IMR-90 (cell line): ENCODE data around the gene GRIN1. TPM values are rescaled to one million over a fixed set of nuclear protein-coding genes. Genes with fewer than 3 reads are reported as not detected.
A peak's percentile ranks its signal among the peaks of the same experiment; 100 is the strongest.

Experiments
- ATAC-seq: fragments of 200-7000 bp; cut with Tn5 transposase; 2 replicates; pipeline ENCODE4 v1.9.1; 2020; ENCODE audit warnings: low read depth, mild to moderate bottlenecking, moderate library complexity
- Bru-seq: library from RNA; stranded (reverse); fragments of 400-500 nt; gene quantifications from one replicate; lab custom pipeline; 2021; lab: Mats Ljungman, UMichigan
- BruChase-seq, 2 experiments: library from RNA; stranded (reverse); fragments of 400-500 nt; gene quantifications; one replicate each; lab custom pipeline; 2021; lab: Mats Ljungman, UMichigan
- BruUV-seq: library from RNA; stranded (reverse); fragments of 400-500 nt; replicated peaks from 2 replicates; lab custom pipeline; 2021; lab: Mats Ljungman, UMichigan
- CTCF ChIA-PET: fragments of 300-600 bp; formaldehyde crosslinking; extraction: SDS; loops from one replicate; lab custom pipeline; 2021; ENCODE audit warnings: antibody characterized with exemption; lab: Yijun Ruan, JAX
- POLR2A ChIA-PET: fragments of 300-600 bp; sonication (Branson Sonifier 250); formaldehyde crosslinking; loops from one replicate; lab custom pipeline; 2022; ENCODE audit warnings: antibody characterized with exemption; ENCODE audit not compliant: unreplicated experiment; lab: Charles Lee
- DNase-seq: peaks from one replicate; pipeline ENCODE4 v3.0.0; 2013
- H2AFZ ChIP-seq: replicated peaks from 2 replicates; pipeline ENCODE3; 2013; ENCODE audit warnings: low read length, mild to moderate bottlenecking; ENCODE audit not compliant: poor library complexity
- H2AK5ac ChIP-seq: 2 replicates; pipeline ENCODE4 v1.6.1; 2013; ENCODE audit warnings: low read depth, low read length, inconsistent platforms
- H2AK9ac ChIP-seq: replicated peaks from 2 replicates; pipeline ENCODE3; 2013; ENCODE audit warnings: mild to moderate bottlenecking, low read depth, low read length, moderate library complexity; ENCODE audit not compliant: poor library complexity
- H2BK120ac ChIP-seq: 2 replicates; pipeline ENCODE4 v1.6.1; 2013; ENCODE audit warnings: low read depth, low read length, inconsistent platforms
- H2BK15ac ChIP-seq: 3 replicates; pipeline ENCODE4 v1.6.1; 2013; ENCODE audit warnings: low read depth, low read length, inconsistent platforms
- H2BK20ac ChIP-seq: 2 replicates; pipeline ENCODE4 v1.6.1; 2013; ENCODE audit warnings: low read depth, mild to moderate bottlenecking, inconsistent platforms, low read length, moderate library complexity
- H2BK5ac ChIP-seq: 2 replicates; pipeline ENCODE4 v1.6.1; 2013; ENCODE audit warnings: mild to moderate bottlenecking, low read depth, low read length, inconsistent platforms; ENCODE audit not compliant: poor library complexity, severe bottlenecking
- H3K14ac ChIP-seq: replicated peaks from 2 replicates; pipeline ENCODE4 v1.6.1; 2013; ENCODE audit warnings: low read depth, low read length, inconsistent platforms
- H3K18ac ChIP-seq: 2 replicates; pipeline ENCODE4 v1.6.1; 2013; ENCODE audit warnings: low read depth, low read length, control low read depth
- H3K23ac ChIP-seq: 2 replicates; pipeline ENCODE4 v1.6.1; 2013; ENCODE audit warnings: low read depth, low read length, inconsistent platforms
- H3K27ac ChIP-seq: 2 replicates; pipeline ENCODE4 v1.5.1; 2013; ENCODE audit warnings: mild to moderate bottlenecking, control low read depth, low read length; ENCODE audit not compliant: insufficient read depth
- H3K27me3 ChIP-seq: 2 replicates; pipeline ENCODE4 v1.6.1; 2013; ENCODE audit warnings: low read length; ENCODE audit not compliant: control insufficient read depth, insufficient read depth
- H3K36me3 ChIP-seq: 2 replicates; pipeline ENCODE4 v1.6.1; 2013; ENCODE audit warnings: low read length, mixed read lengths; ENCODE audit not compliant: control insufficient read depth, insufficient read depth
- H3K4ac ChIP-seq: 2 replicates; pipeline ENCODE4 v1.6.1; 2013; ENCODE audit warnings: low read depth, low read length, inconsistent platforms
- H3K4me1 ChIP-seq: 2 replicates; pipeline ENCODE4 v1.6.1; 2013; ENCODE audit warnings: low read length, mixed read lengths; ENCODE audit not compliant: control insufficient read depth, insufficient read depth
- H3K4me2 ChIP-seq: 2 replicates; pipeline ENCODE4 v1.6.1; 2013; ENCODE audit warnings: low read depth, mild to moderate bottlenecking, control low read depth, low read length, moderate library complexity
- H3K4me3 ChIP-seq: 2 replicates; pipeline ENCODE4 v1.5.1; 2013; ENCODE audit warnings: low read depth, mild to moderate bottlenecking, control low read depth, low read length, moderate library complexity; ENCODE audit not compliant: insufficient read depth
- H3K56ac ChIP-seq: 2 replicates; pipeline ENCODE4 v1.6.1; 2013; ENCODE audit warnings: low read length, inconsistent platforms; ENCODE audit not compliant: insufficient read depth; ENCODE audit errors: extremely low read depth
- H3K79me1 ChIP-seq, 2 experiments: 2 replicates each; pipeline ENCODE4 v1.6.1; 2013; ENCODE audit warnings: low read length in 2 of 2, inconsistent platforms in 1 of 2, low read depth in 1 of 2
- H3K9ac ChIP-seq: 2 replicates; pipeline ENCODE4 v1.6.1; 2013; ENCODE audit warnings: low read depth, low read length, control low read depth
- H3K9me1 ChIP-seq: 2 replicates; pipeline ENCODE4 v1.6.1; 2013; ENCODE audit warnings: low read length, inconsistent platforms; ENCODE audit not compliant: insufficient read depth
- H3K9me3 ChIP-seq: 2 replicates; pipeline ENCODE4 v1.6.1; 2013; ENCODE audit warnings: low read length; ENCODE audit not compliant: control insufficient read depth, insufficient read depth
- H4K20me1 ChIP-seq: 2 replicates; pipeline ENCODE4 v1.6.1; 2013; ENCODE audit warnings: low read length, inconsistent platforms; ENCODE audit not compliant: insufficient read depth
- H4K5ac ChIP-seq: 2 replicates; pipeline ENCODE4 v1.6.1; 2013; ENCODE audit warnings: mild to moderate bottlenecking, low read depth, low read length, control low read depth
- H4K8ac ChIP-seq, 2 experiments: 2 replicates each; pipeline ENCODE4 v1.6.1; 2013; ENCODE audit warnings: low read depth in 2 of 2, low read length in 2 of 2, control low read depth in 1 of 2, inconsistent platforms in 1 of 2
- H4K91ac ChIP-seq: 2 replicates; pipeline ENCODE4 v1.6.1; 2013; ENCODE audit warnings: low read depth, low read length, inconsistent platforms; ENCODE audit not compliant: insufficient read depth
- CEBPB ChIP-seq: IDR thresholded peaks from 2 replicates; pipeline ENCODE4 v1.6.1; 2012; ENCODE audit warnings: low read depth, low read length, improper control_type of control experiment
- CHD1 ChIP-seq: IDR thresholded peaks from 2 replicates; pipeline ENCODE4 v1.6.1; 2012; ENCODE audit warnings: low read depth, low read length, improper control_type of control experiment
- FOS ChIP-seq: fragments of 150-350 bp; IDR thresholded peaks from 2 replicates; pipeline ENCODE4 v1.6.1; 2016; ENCODE audit warnings: low read depth, low read length
- MAFK ChIP-seq: IDR thresholded peaks from 2 replicates; pipeline ENCODE4 v1.6.1; 2012; ENCODE audit warnings: low read depth, low read length, improper control_type of control experiment
- MAZ ChIP-seq: IDR thresholded peaks from 2 replicates; pipeline ENCODE4 v1.6.1; 2012; ENCODE audit warnings: low read depth, mild to moderate bottlenecking, low read length, improper control_type of control experiment, moderate library complexity, borderline replicate concordance
- MXI1 ChIP-seq: IDR thresholded peaks from 2 replicates; pipeline ENCODE4 v1.6.1; 2012; ENCODE audit warnings: low read depth, mild to moderate bottlenecking, low read length, moderate library complexity, borderline replicate concordance
- NFE2L2 ChIP-seq: fragments of 150-350 bp; IDR thresholded peaks from 2 replicates; pipeline ENCODE4 v1.6.1; 2016; ENCODE audit warnings: low read depth, mild to moderate bottlenecking, low read length
- RAD21 ChIP-seq: IDR thresholded peaks from 2 replicates; pipeline ENCODE4 v1.6.1; 2012; ENCODE audit warnings: low read length, improper control_type of control experiment
- RCOR1 ChIP-seq: IDR thresholded peaks from 2 replicates; pipeline ENCODE4 v1.6.1; 2012; ENCODE audit warnings: mild to moderate bottlenecking, low read length, improper control_type of control experiment; ENCODE audit not compliant: insufficient replicate concordance
- SMC3 ChIP-seq: fragments of 150-350 bp; IDR thresholded peaks from 2 replicates; pipeline ENCODE4 v1.6.1; 2016; ENCODE audit warnings: low read depth, mild to moderate bottlenecking, antibody characterized with exemption, low read length, moderate library complexity
- USF2 ChIP-seq: fragments of 150-350 bp; IDR thresholded peaks from 2 replicates; pipeline ENCODE4 v1.6.1; 2017; ENCODE audit warnings: mild to moderate bottlenecking, antibody characterized with exemption, low read length, low read depth
- WGBS, 2 experiments: methylation state at CpG; one replicate each; pipeline versions ENCODE4 v1.1.5 to v1.1.7; 2013; ENCODE audit warnings: missing lambda C conversion rate in 2 of 2; ENCODE audit not compliant: insufficient read length in 1 of 2; ENCODE audit errors: extremely low coverage in 2 of 2; 5-methylcytosine and 5-hydroxymethylcytosine counted together
- dilution Hi-C: fragments of 300-500 bp; cut with HindIII; formaldehyde crosslinking; loops from one replicate; pipeline ENCODE4 v1.14.3; 2018; ENCODE audit warnings: low sequenced_read_pairs; ENCODE audit not compliant: unreplicated experiment
- in situ Hi-C: fragments of 300-500 bp; cut with MboI; formaldehyde crosslinking; loops from 3 replicates; pipeline ENCODE4 v1.14.3; 2019; ENCODE audit warnings: low sequenced_read_pairs, inconsistent platforms, mixed read lengths
- intact Hi-C: fragments of 100-400 bp; cut with micrococcal nuclease; formaldehyde crosslinking; loops from 2 replicates; pipeline ENCODE4 v1.10.0; 2022
- long read RNA-seq: library from polyadenylated mRNA; unstranded; transcript quantifications from one replicate; pipeline ENCODE4 v2.0.0, GENCODE V29; 2021; ENCODE audit not compliant: unreplicated experiment
- polyA plus RNA-seq, 3 experiments: library from polyadenylated mRNA; depleted of rRNA; stranded (reverse); fragments of >200 nt; gene quantifications; 2 replicates each; pipeline ENCODE4 v1.2.3, GENCODE V29; 2012; ENCODE audit warnings: low replicate concordance in 1 of 3
- total RNA-seq: library from RNA; depleted of rRNA; stranded (reverse); fragments of >200 nt; gene quantifications from 2 replicates; pipeline ENCODE4 v1.2.3, GENCODE V29; 2012; rRNA removed

Gene GRIN1
- total RNA-seq: not detected in 2 replicates
- 0.04 and 0.09 TPM in 2 replicates for polyA plus RNA-seq (2012; rRNA removed)
- polyA plus RNA-seq (2012; cell fraction: cytosol; rRNA removed): 0.03 TPM in 2 replicates
- polyA plus RNA-seq (2012; cell fraction: nucleus; rRNA removed; ENCODE audit: low replicate concordance): 0.15 and 0.29 TPM in 2 replicates
- Bru-seq, nascent RNA: percentile 3 among the genes with signal in this experiment
- percentile 7 among the genes with signal in this experiment for BruChase-seq, experiment 1, labeled RNA remaining after a 6-hour chase
- BruChase-seq, experiment 2, labeled RNA remaining after a 2-hour chase: percentile 6 among the genes with signal in this experiment
- long read RNA-seq: 0 reads

GRCh38 chr9:137138722-137139467 lies at the start of gene GRIN1:
Gene GRIN1, plus strand, starts transcription at chr9:137139154. Its CDS starts 333 bp downstream, at chr9:137139487.
- Histone ChIP-seq H3K4ac (no peak within 1 kb of the TSS), H3K27me3 (peaks cover 68% of the 10 kb centered on the region), H3K36me3 (no peaks in the 10 kb centered on the region), H2AK9ac (no peak within 1 kb of the TSS), H4K5ac (no peak within 1 kb of the TSS), H3K23ac (no peak within 1 kb of the TSS), H3K9me3 (no peaks in the 10 kb centered on the region), H3K27ac (no peak within 1 kb of the TSS), H3K56ac (no peak within 1 kb of the TSS), H3K4me1 (no peaks in the 10 kb centered on the region; the same call in 1 of the 2 replicates), H4K91ac (no peak within 1 kb of the TSS), H4K20me1 (no peaks in the 10 kb centered on the region; the same call in 1 of the 2 replicates), H4K8ac (no peak within 1 kb of the TSS), H2AFZ (peak within 1 kb of the TSS; percentile 43), H3K79me1 (no peaks in the 10 kb centered on the region), H3K9ac (no peak within 1 kb of the TSS), H2AK5ac (no peak within 1 kb of the TSS), H3K14ac (no peak within 1 kb of the TSS), H2BK120ac (no peak within 1 kb of the TSS), H2BK5ac (no peak within 1 kb of the TSS), H3K9me1 (peaks cover 4% of the 10 kb centered on the region; the same call in 1 of the 2 replicates), H2BK15ac (no peak within 1 kb of the TSS), H3K4me2 (no peak within 1 kb of the TSS), H3K18ac (no peak within 1 kb of the TSS), H2BK20ac (no peak within 1 kb of the TSS), H3K4me3 (no peak within 1 kb of the TSS)
- in situ Hi-C loops: no loop called here
- POLR2A ChIA-PET: no interaction called here
- intact Hi-C loops: no loop called here
- no TSS peak for BruUV-seq
- dilution Hi-C loops: no loop called here
- peak; percentile 91 for ATAC-seq
- TF ChIP-seq USF2 (no peak), CHD1 (no peak), MAFK (no peak), MXI1 (peak; percentile 97), NFE2L2 (no peak), RCOR1 (no peak), RAD21 (no peak), CEBPB (no peak), SMC3 (no peak), MAZ (peak; percentile 42; the same call in 1 of the 2 replicates), FOS (no peak)
- no peak for DNase-seq
- CTCF ChIA-PET: no interaction called here
- WGBS, 2 experiments: 15% methylated on average over 64 of the region's 104 CpGs; no CpG with 5 or more reads in 1 of the 2 experiments
